ENCODE measurements around the gene BDH2. TPM values are rescaled to one million over a fixed set of nuclear protein-coding genes. Genes with fewer than 3 reads are reported as not detected.

Gene BDH2
- 10 to 100 TPM; 22.0 to 22.2 TPM for total RNA-seq

DNA sequence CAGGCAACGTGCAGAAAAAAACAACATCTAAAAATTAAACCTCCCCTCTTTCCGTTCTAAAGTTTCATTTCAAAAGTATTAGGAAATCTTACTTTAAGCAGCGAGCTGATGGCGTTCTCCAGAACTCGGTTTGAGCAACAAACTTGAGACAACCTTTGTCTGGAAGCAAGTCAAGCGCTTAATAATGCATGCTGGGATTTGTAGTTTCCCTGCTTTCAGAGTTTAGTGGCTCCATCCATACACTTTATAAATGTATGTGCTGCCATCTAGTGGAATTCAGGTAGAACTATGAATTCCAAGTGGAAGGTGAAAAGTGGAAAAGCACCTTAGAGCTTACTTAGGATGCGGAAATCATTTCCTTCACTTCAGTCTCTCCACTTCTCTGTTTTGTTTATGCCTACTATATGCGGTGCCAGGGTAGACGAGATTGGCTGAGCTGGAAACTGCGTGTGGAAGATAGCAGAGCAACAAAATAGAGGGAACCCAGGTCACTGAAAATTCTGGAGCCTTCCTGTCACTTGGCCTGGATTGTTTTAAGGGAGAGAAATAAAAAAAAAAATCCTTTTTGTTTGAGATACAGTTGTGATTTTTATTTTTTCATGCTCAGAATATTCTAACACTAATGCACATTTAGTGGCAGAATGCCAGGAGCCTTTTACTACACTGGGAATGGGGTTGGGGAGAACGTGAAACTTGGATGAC lies at the start of gene BDH2:
Gene BDH2, minus strand, starts transcription at position 144 of the 702 bp plus-strand sequence. CDS start 3,580 bp downstream, outside the sequence.
- POLR2A ChIA-PET, result interaction anchor here (0.7 to 1.0 kb wide), 3 partner anchors 272 to 755 kb away, joined by 3 to 4 read pairs (median 3); partner anchors contain the start of gene SLC39A8
- ATAC-seq (ENCODE audit: low read depth), result peak; percentile 97
- peaks cover 7% of the 10 kb centered on the region for H3K36me3 Mint-ChIP-seq
- H3K27ac Mint-ChIP-seq, result peak within 1 kb of the TSS; percentile 91
- peaks cover 14% of the 10 kb centered on the region for H3K4me1 Mint-ChIP-seq
- no peaks in the 10 kb centered on the region for H3K9me3 Mint-ChIP-seq
- DNase-seq, result no peak
- no peaks in the 10 kb centered on the region for H3K27me3 Mint-ChIP-seq
- peak within 1 kb of the TSS; percentile 92 for H3K4me3 Mint-ChIP-seq

DNA sequence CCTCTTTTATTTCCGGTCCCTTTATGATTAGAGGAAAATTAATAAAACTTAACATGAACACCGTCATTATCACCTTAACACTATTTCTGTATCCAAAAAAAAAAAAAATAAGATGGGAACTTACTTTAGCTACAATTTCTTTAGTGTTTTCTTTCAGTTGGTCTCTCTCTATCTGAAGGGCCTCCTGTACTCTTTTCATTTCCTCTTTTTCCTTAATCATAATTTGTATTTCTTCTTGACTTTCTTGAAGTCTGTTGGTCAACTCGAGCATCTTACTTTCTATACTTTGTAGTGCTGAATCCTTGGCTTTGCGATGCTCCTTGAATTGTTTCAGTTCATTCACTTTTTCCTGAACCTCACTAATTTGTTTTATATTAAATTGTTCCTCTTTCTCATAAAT lies 45.3 kb upstream of the BDH2 start:
- Mint-ChIP-seq H3K27me3 (no peaks in the 10 kb centered on the region), H3K4me3 (no peak overlapping the region), H3K9me3 (peaks cover 1% of the 10 kb centered on the region), H3K4me1 (no peaks in the 10 kb centered on the region), H3K36me3 (peaks cover 75% of the 10 kb centered on the region), H3K27ac (no peak overlapping the region)
- no peak for DNase-seq
- POLR2A ChIA-PET, result no interaction called here
- ATAC-seq (ENCODE audit: low read depth), result no peak

DNA sequence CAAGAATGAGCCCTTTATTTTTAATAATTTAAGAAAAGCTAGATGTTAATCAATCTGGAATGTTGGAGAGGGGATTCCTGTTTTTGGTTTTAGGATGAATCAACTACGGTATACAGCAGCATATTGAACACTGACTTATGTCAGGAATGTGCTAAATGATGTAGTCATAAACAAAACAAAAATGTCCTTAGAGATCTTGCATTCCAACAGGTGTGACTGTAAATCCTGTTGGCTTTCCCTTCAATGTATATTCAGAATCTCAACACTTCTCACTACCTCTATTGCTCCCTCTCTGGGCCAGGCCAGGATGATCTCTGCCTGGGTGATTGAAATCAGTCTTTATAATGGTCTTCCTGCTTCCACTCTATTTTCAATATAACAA lies 37.8 kb upstream of the BDH2 start:
- peaks cover 58% of the 10 kb centered on the region for H3K36me3 Mint-ChIP-seq

DNA sequence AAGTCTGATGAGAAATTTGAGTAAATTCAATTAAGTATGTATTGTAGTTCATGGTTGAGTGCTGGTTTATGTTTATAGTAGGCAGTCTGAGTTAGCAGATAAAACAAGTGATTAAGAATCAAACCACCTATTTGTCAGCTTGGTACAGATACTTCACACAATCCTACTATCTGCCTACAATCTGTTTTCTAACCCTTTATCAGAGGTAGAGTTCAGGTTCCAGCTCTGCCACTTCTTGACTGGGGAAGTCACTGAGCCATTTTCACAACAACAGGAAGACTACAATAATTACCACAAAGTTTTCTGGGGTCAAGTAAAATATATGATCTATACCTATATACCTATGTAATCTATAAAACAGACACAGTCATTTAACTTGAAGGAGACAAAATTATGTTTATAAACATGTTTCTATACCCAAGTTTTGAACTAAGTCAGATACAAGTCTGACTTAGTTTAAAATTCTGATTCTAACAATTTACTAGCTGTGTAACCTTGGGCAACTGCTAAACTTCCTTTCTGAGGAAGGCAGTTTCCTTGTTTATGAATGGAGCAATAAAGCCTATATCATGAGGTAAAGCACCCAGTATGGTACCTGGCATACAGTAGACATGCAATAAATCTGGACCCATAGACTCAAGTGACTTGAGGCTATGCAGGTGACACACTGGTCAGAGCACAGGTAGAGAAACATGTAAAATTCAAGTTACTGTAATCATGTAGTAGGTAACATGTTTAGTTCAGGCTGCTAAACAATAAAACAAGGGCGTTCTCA lies 37.2 kb upstream of the BDH2 start:
- peaks cover 57% of the 10 kb centered on the region for H3K36me3 Mint-ChIP-seq
- POLR2A ChIA-PET, result interaction anchor here (0.6 kb wide), 1 partner anchor 41 kb away, joined by 4 read pairs; no protein-coding TSS in a partner anchor
- no peak for ATAC-seq (ENCODE audit: low read depth)

More for the DNA sequence above, 37.8 kb upstream of the BDH2 start:
- Mint-ChIP-seq H3K27ac (no peak overlapping the region), H3K27me3 (no peaks in the 10 kb centered on the region), H3K4me3 (no peak overlapping the region), H3K9me3 (no peaks in the 10 kb centered on the region), H3K4me1 (peaks cover 2% of the 10 kb centered on the region)
- no peak for DNase-seq
- ATAC-seq (ENCODE audit: low read depth), result no peak
- POLR2A ChIA-PET, result interaction anchor here (0.6 kb wide), 1 partner anchor 40 kb away, joined by 4 read pairs; no protein-coding TSS in a partner anchor

DNA sequence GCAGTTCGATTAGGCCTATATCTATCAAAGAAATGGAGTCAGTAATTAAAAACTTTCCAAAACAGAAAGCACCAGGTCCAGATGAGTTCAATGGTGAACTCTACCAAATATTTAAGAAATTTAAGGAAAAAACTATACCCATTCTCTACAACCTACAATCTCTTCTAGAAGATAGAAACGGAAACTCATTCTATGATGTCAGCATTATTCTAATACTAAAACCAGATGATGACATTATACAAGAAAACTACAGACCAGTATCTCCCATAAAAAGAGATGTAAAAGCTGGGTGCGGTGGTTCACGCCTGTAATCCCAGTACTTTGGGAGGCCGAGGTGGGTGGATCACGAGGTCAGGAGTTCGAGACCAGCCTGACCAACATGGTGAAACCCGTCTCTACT lies 29.5 kb upstream of the BDH2 start:
- H3K4me1 Mint-ChIP-seq, result no peaks in the 10 kb centered on the region
- DNase-seq (no peak), ATAC-seq (ENCODE audit: low read depth) (no peak)
- H3K9me3 Mint-ChIP-seq, result peaks cover 13% of the 10 kb centered on the region
- H3K36me3 Mint-ChIP-seq, result peaks cover 74% of the 10 kb centered on the region
- no peak overlapping the region for H3K27ac Mint-ChIP-seq
- no peaks in the 10 kb centered on the region for H3K27me3 Mint-ChIP-seq
- POLR2A ChIA-PET, result no interaction called here
- no peak overlapping the region for H3K4me3 Mint-ChIP-seq

More for the DNA sequence above, 37.2 kb upstream of the BDH2 start:
- H3K9me3 Mint-ChIP-seq, result no peaks in the 10 kb centered on the region
- H3K27ac Mint-ChIP-seq, result no peak overlapping the region
- H3K4me1 Mint-ChIP-seq, result peaks cover 2% of the 10 kb centered on the region
- no peak for DNase-seq
- no peak overlapping the region for H3K4me3 Mint-ChIP-seq
- no peaks in the 10 kb centered on the region for H3K27me3 Mint-ChIP-seq

DNA sequence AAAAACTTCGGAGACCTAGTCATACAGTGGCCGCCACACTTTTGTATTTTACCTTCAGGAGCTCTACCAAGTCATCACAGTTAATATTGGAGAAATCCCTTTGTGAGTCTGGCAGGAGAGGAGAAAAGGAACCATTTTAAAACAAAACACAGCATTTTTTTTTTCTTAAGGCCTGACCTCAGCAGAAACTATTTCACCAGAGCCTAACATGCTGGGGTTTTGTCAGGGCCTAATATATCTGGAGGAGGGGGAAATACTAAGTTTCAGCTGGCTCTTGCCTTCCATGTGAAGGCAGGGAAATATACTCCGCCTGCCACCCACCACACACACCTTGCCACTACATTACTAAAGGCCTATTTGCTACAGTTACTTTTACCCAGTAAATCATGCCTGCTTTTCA lies 26.5 kb upstream of the BDH2 start:
- POLR2A ChIA-PET, result no interaction called here
- peaks cover 70% of the 10 kb centered on the region for H3K36me3 Mint-ChIP-seq
- ATAC-seq (ENCODE audit: low read depth), result no peak

GRCh38 chr4:103123114-103123513 lies 23.5 kb upstream of the BDH2 start:
- DNase-seq (no peak), ATAC-seq (ENCODE audit: low read depth) (no peak)
- peaks cover 60% of the 10 kb centered on the region for H3K36me3 Mint-ChIP-seq
- peaks cover 4% of the 10 kb centered on the region for H3K9me3 Mint-ChIP-seq
- no peaks in the 10 kb centered on the region for H3K27me3 Mint-ChIP-seq
- POLR2A ChIA-PET, result interaction anchor here (0.5 kb wide), 1 partner anchor 11 kb away, joined by 5 read pairs; no protein-coding TSS in a partner anchor
- H3K27ac Mint-ChIP-seq, result no peak overlapping the region
- no peak overlapping the region for H3K4me3 Mint-ChIP-seq
- no peaks in the 10 kb centered on the region for H3K4me1 Mint-ChIP-seq

More for the DNA sequence above, 26.5 kb upstream of the BDH2 start:
- H3K4me3 Mint-ChIP-seq, result no peak overlapping the region
- no peak for DNase-seq
- H3K27me3 Mint-ChIP-seq, result no peaks in the 10 kb centered on the region
- H3K4me1 Mint-ChIP-seq, result no peaks in the 10 kb centered on the region
- H3K9me3 Mint-ChIP-seq, result peaks cover 13% of the 10 kb centered on the region
- H3K27ac Mint-ChIP-seq, result no peak overlapping the region

DNA sequence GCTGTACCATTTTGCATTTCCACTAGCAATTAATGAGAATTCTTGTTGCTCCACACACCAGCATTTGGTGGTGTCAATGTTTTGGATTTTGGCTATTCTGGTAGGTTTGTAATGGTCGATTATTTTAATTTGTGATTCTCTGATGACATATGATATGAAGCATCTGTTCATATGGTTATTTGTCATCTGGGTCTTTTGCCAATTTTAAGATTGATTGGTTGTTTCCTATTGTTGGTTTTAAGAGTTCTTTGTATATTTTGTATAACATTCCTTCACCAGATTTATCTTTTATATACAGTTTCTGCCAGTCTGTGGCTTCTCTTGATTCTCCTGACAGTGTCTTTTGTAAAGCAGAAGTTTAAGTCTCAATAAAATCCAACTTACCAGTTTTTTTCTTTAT lies 18.5 kb upstream of the BDH2 start:
- Mint-ChIP-seq H3K27ac (no peak overlapping the region), H3K4me1 (peaks cover 2% of the 10 kb centered on the region), H3K9me3 (no peaks in the 10 kb centered on the region), H3K36me3 (peaks cover 38% of the 10 kb centered on the region), H3K27me3 (no peaks in the 10 kb centered on the region), H3K4me3 (no peak overlapping the region)
- POLR2A ChIA-PET, result no interaction called here
- no peak for DNase-seq
- ATAC-seq (ENCODE audit: low read depth), result no peak

DNA sequence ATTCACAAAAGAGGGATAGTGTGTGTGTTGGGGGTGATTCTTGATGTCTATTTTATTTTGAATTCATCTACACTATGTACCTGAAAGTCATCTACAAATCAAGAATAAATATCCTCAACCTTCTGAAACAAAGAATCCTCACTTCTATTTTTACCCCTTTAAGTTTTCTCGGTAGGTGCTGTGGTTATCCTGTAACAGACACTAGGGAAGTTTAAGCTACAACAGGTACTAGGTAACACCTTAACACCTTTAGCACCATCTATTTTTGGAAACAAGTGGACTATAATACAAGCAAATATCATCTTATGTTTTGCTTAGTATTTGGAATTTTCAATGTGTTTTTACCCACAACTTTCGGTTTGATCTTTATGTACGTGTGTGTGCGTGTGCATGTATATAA lies 12.0 kb upstream of the BDH2 start:
- H3K4me3 Mint-ChIP-seq, result no peak overlapping the region
- no peaks in the 10 kb centered on the region for H3K4me1 Mint-ChIP-seq
- ATAC-seq (ENCODE audit: low read depth) (no peak), DNase-seq (no peak)
- POLR2A ChIA-PET, result no interaction called here
- H3K36me3 Mint-ChIP-seq, result peaks cover 41% of the 10 kb centered on the region
- no peak overlapping the region for H3K27ac Mint-ChIP-seq
- no peaks in the 10 kb centered on the region for H3K27me3 Mint-ChIP-seq
- H3K9me3 Mint-ChIP-seq, result no peaks in the 10 kb centered on the region

DNA sequence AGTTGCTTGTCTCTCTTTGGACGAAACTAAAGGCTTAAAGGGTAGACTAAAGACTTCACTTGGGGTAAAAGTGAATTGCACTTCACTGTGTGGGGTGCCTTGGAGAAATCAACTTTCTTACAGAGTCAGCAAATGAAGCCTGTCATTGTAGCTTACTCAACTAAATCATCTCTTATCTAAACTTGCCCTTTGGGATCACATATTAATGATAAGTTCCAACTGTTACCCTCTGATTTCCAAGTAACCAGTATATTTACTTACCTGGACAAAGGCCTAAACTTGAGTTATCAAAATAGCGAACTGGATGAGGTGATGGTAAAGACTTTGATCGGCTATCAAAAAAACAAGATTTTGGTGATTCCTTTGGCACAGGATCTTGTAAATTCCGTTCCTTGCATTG lies 8.9 kb upstream of the BDH2 start:
- POLR2A ChIA-PET, result no interaction called here

GRCh38 chr4:103105558-103106356 lies 6.1 kb upstream of the BDH2 start:
- no peak for ATAC-seq (ENCODE audit: low read depth)
- Mint-ChIP-seq H3K4me1 (peaks cover 6% of the 10 kb centered on the region), H3K27me3 (no peaks in the 10 kb centered on the region), H3K27ac (no peak overlapping the region), H3K9me3 (no peaks in the 10 kb centered on the region), H3K36me3 (peaks cover 39% of the 10 kb centered on the region), H3K4me3 (no peak overlapping the region)
- DNase-seq, result no peak
- POLR2A ChIA-PET, result no interaction called here

More for the DNA sequence above, 8.9 kb upstream of the BDH2 start:
- Mint-ChIP-seq H3K9me3 (no peaks in the 10 kb centered on the region), H3K4me3 (no peak overlapping the region), H3K27ac (no peak overlapping the region), H3K4me1 (peaks cover 6% of the 10 kb centered on the region), H3K27me3 (no peaks in the 10 kb centered on the region), H3K36me3 (peaks cover 46% of the 10 kb centered on the region)
- ATAC-seq (ENCODE audit: low read depth) (no peak), DNase-seq (no peak)

DNA sequence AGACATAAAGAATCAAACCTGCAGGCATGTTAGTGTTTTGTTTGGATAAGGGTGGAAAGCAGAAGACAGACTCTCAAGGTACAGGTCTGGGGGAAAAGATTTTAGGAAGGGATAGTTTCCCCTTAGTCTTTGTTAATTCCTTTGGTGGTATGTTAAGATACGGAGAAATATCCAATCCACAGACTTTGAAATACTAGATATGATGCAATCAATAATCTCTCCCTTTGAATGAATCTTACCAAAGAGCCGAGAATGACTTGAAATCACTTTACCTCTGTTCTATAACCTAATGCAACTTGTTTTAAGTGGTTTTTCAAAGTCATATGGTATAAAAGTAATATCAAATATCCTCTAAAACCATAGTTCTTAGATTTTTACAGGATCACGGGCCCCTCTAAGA lies 5.3 kb upstream of the BDH2 start:
- Mint-ChIP-seq H3K27ac (no peak overlapping the region), H3K27me3 (no peaks in the 10 kb centered on the region), H3K4me1 (peaks cover 6% of the 10 kb centered on the region), H3K4me3 (no peak overlapping the region), H3K9me3 (no peaks in the 10 kb centered on the region), H3K36me3 (peaks cover 33% of the 10 kb centered on the region)
- POLR2A ChIA-PET, result no interaction called here
- DNase-seq, result no peak
- no peak for ATAC-seq (ENCODE audit: low read depth)

GRCh38 chr4:103100691-103101090 lies 1.1 kb upstream of the BDH2 start:
- Mint-ChIP-seq H3K4me1 (peaks cover 17% of the 10 kb centered on the region), H3K9me3 (no peaks in the 10 kb centered on the region), H3K27ac (no peak overlapping the region), H3K4me3 (no peak overlapping the region), H3K36me3 (peaks cover 11% of the 10 kb centered on the region), H3K27me3 (no peaks in the 10 kb centered on the region)
- POLR2A ChIA-PET, result no interaction called here
- no peak for DNase-seq
- no peak for ATAC-seq (ENCODE audit: low read depth)
